K562 (cell line): ENCODE measurements around the gene NOP14. TPM values are rescaled to one million over a fixed set of nuclear protein-coding genes. Genes with fewer than 3 reads are reported as not detected.
A peak's percentile ranks its signal among the peaks of the same experiment; 100 is the strongest.

Experiments
- CHD1 ChIP-seq: fragments of 200-600 bp; sonication (generic); IDR thresholded peaks from one replicate; pipeline ENCODE4 v1.6.1; 2012; ENCODE audit warnings: mild to moderate bottlenecking, moderate library complexity, low read length, inconsistent platforms
- DIDO1 ChIP-seq: fragments of 450-650 bp; IDR thresholded peaks from 2 replicates; pipeline ENCODE4 v1.6.1; 2016; ENCODE audit warnings: low read depth, missing biosample characterization, missing genetic modification characterization
- ELF2 ChIP-seq: fragments of 250-450 bp; sonication (Bioruptor Pico); IDR thresholded peaks from 2 replicates; pipeline ENCODE4 v1.5.0; 2021; ENCODE audit warnings: mild to moderate bottlenecking
- HNRNPL ChIP-seq: fragments of 200-400 bp; formaldehyde crosslinking; IDR thresholded peaks from 2 replicates; pipeline ENCODE4 v1.6.1; 2017; ENCODE audit warnings: low read depth, mild to moderate bottlenecking, low read length
- IRF9 ChIP-seq: fragments of 450-650 bp; IDR thresholded peaks from 2 replicates; pipeline ENCODE4 v1.6.1; 2016; ENCODE audit warnings: missing biosample characterization, missing genetic modification characterization
- JUND ChIP-seq, 2 experiments: IDR thresholded peaks; 2 replicates in 1 of 2; 3 replicates in 1 of 2; pipeline ENCODE4 v1.6.1; 2011; ENCODE audit warnings: borderline replicate concordance in 2 of 2, low read depth in 2 of 2, low read length in 2 of 2, improper control_type of control experiment in 1 of 2, missing biosample characterization in 1 of 2, missing genetic modification characterization in 1 of 2, missing genetic modification reagents in 1 of 2
- MYNN ChIP-seq, 2 experiments: sonication (generic); formaldehyde crosslinking in 1 of 2; IDR thresholded peaks; 2 replicates each; pipeline versions ENCODE4 v1.5.0 to v1.6.1; 2016 to 2020; ENCODE audit warnings: antibody characterized with exemption in 1 of 2, missing genetic modification reagents in 1 of 2
- SREBF2 ChIP-seq: sonication (generic); formaldehyde crosslinking; IDR thresholded peaks from 2 replicates; pipeline ENCODE4 v1.4.0; 2020; ENCODE audit warnings: mild to moderate bottlenecking, missing genetic modification reagents
- SUPT5H ChIP-seq: fragments of 450-650 bp; IDR thresholded peaks from 2 replicates; pipeline ENCODE4 v1.6.1; 2016
- TCF3 ChIP-seq: sonication (generic); formaldehyde crosslinking; IDR thresholded peaks from 2 replicates; pipeline ENCODE4 v1.4.0; 2020; ENCODE audit warnings: mild to moderate bottlenecking, missing genetic modification reagents
- TGIF2 ChIP-seq: sonication (generic); formaldehyde crosslinking; IDR thresholded peaks from 2 replicates; pipeline ENCODE4 v1.8.1; 2022; ENCODE audit warnings: mild to moderate bottlenecking, missing genetic modification reagents, moderate library complexity
- TRIM24 ChIP-seq, 2 experiments: fragments of 450-650 bp; IDR thresholded peaks; 2 replicates each; pipeline ENCODE4 v1.6.1; 2016
- U2AF1 ChIP-seq: fragments of 200-400 bp; formaldehyde crosslinking; optimal IDR thresholded peaks from 2 replicates; pipeline ENCODE3; 2017; ENCODE audit warnings: mild to moderate bottlenecking, low read depth, low read length, moderate library complexity
- ZBTB17 ChIP-seq: fragments of 450-650 bp; formaldehyde crosslinking; IDR thresholded peaks from 2 replicates; pipeline ENCODE4 v1.4.0; 2020; ENCODE audit warnings: mild to moderate bottlenecking
- ZC3H4 ChIP-seq: sonication (generic); formaldehyde crosslinking; IDR thresholded peaks from 2 replicates; pipeline ENCODE4 v1.9.0; 2021; ENCODE audit warnings: missing genetic modification reagents, borderline replicate concordance
- ZNF347 ChIP-seq: fragments of 450-650 bp; formaldehyde crosslinking; IDR thresholded peaks from 2 replicates; pipeline ENCODE4 v1.4.0; 2020; ENCODE audit warnings: low read depth, mild to moderate bottlenecking, moderate library complexity
- ZNF609 ChIP-seq: sonication (generic); formaldehyde crosslinking; IDR thresholded peaks from 2 replicates; pipeline ENCODE4 v1.8.1; 2023; ENCODE audit warnings: missing genetic modification reagents, mild to moderate bottlenecking, borderline replicate concordance
- ZNF644 ChIP-seq: fragments of 200-800 bp; sonication (Bioruptor generic); IDR thresholded peaks from 2 replicates; pipeline ENCODE4 v1.6.1; 2016; ENCODE audit warnings: low read depth, missing genetic modification characterization, missing compliant biosample characterization
- polyA plus RNA-seq, 8 experiments: library from polyadenylated mRNA; depleted of rRNA in 4 of 8; stranded (reverse) in 5 of 8; unstranded in 3 of 8; fragments of >200 nt; fragmentation: Nextera tagmentation in 2 of 8; fragmentation: Illumina TruSeq in 1 of 8; extraction: Ambion mirVana in 2 of 8; extraction: Trizol in 1 of 8; gene quantifications; 2 replicates each; pipeline versions ENCODE4 v1.2.1 to v1.2.3, GENCODE V29; 2011 to 2014; ENCODE audit warnings: inconsistent platforms in 1 of 8, missing spikeins in 1 of 8
- total RNA-seq, 7 experiments: library from RNA; depleted of rRNA in 6 of 7; stranded (reverse); fragments of >200 nt in 6 of 7; fragmentation: Illumina TruSeq in 2 of 7; extraction: Trizol in 2 of 7; gene quantifications; 2 replicates each; pipeline versions ENCODE4 v1.2.1 to v1.2.3, GENCODE V29; 2011 to 2021; ENCODE audit warnings: low replicate concordance in 1 of 7
- TF ChIP-seq, protein P1 (sequence below): fragments of 250-450 bp; sonication (Bioruptor Pico); IDR thresholded peaks from 2 replicates; pipeline ENCODE4 v1.4.0; 2020; ENCODE audit warnings: mild to moderate bottlenecking, moderate library complexity

NOP14 gene
- total and polyA plus RNA-seq, 9 of the 15 experiments (the other 6 are each of a cell fraction or from before 2014, with no cell fraction given), result 12.7 to 76.0 (median 50.9) TPM

DNA sequence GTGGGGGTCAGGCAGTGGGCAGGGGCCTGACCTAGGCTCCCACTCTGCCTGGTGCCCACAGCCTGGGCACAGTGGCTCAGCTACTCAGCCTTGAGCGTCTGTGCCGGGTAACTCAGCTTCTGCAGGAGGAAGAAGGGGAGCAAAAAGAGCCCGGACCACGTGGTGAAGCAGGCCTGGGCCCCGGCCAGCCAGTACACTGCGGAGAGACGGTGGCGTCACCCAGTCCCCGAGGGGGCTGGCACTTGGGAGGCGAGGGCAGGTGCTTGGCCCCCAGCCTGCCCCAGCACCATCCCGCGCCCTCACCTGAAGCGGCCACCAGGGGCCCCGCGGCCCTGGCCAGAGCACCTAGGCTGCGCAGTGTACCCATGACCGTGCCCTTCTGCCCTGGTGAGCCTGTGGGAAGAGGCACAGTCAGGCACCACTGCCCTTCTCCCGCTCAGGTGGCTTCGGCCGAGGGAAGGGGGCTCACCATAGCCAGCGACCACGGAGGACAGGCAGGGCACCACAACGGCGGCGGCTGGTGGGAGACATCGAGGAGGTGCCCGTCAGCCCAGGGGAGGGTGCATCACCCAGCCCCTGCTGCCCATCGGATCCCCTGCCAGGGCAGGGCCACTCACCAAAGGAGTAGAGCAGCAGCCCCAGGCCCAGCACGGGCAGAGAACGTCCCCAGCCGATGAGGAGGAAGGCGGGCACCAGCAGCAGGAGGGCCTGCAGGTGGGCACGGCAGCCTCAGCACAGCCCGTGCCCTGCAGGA, 32.3 kb downstream of the NOP14 start (continued):
- TF ChIP-seq ZNF609 (no peak), JUND (IDR thresholded peaks at IDR 0.05; ENCODE audit: borderline replicate concordance, low read depth, low read length) (no peak), JUND (tag; IDR thresholded peaks at IDR 0.05; ENCODE audit: borderline replicate concordance, low read depth, low read length) (no peak), MYNN (IDR thresholded peaks at IDR 0.05) (peak; percentile 50; the same call in 1 of the 2 replicates), MYNN (CRISPR knock-in tag; IDR thresholded peaks at IDR 0.05) (no peak), HNRNPL (0 out of 2 replicates have a peak, but pooled peaks have one; percentile 68), IRF9 (no peak), SREBF2 (no peak), TGIF2 (CRISPR knock-in tag) (no peak), ZBTB17 (CRISPR knock-in tag) (no peak), TRIM24 (IDR thresholded peaks at IDR 0.05) (no peak), ELF2 (no peak), ZNF644 (no peak), ZC3H4 (no peak), U2AF1 (no peak), ZNF347 (no peak), TCF3 (CRISPR knock-in tag) (no peak), DIDO1 (tag) (no peak), CHD1 (no peak), SUPT5H (peak; percentile 34; the same call in 1 of the 2 replicates)
- TF ChIP-seq, protein P1, sequence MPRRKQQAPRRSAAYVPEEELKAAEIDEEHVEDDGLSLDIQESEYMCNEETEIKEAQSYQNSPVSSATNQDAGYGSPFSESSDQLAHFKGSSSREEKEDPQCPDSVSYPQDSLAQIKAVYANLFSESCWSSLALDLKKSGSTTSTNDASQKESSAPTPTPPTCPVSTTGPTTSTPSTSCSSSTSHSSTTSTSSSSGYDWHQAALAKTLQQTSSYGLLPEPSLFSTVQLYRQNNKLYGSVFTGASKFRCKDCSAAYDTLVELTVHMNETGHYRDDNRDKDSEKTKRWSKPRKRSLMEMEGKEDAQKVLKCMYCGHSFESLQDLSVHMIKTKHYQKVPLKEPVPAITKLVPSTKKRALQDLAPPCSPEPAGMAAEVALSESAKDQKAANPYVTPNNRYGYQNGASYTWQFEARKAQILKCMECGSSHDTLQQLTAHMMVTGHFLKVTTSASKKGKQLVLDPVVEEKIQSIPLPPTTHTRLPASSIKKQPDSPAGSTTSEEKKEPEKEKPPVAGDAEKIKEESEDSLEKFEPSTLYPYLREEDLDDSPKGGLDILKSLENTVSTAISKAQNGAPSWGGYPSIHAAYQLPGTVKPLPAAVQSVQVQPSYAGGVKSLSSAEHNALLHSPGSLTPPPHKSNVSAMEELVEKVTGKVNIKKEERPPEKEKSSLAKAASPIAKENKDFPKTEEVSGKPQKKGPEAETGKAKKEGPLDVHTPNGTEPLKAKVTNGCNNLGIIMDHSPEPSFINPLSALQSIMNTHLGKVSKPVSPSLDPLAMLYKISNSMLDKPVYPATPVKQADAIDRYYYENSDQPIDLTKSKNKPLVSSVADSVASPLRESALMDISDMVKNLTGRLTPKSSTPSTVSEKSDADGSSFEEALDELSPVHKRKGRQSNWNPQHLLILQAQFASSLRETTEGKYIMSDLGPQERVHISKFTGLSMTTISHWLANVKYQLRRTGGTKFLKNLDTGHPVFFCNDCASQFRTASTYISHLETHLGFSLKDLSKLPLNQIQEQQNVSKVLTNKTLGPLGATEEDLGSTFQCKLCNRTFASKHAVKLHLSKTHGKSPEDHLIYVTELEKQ (CRISPR knock-in tag), result no peak
